Activated naive CD8-positive, alpha-beta T cell (primary cell): ENCODE measurements around the gene ANKMY1.

ENCODE experiments used
- H3K27ac Mint-ChIP-seq: one replicate; pipeline ENCODE4 v1.8.0; 2021; ENCODE audit warnings: mixed read lengths
- H3K27me3 Mint-ChIP-seq: one replicate; pipeline ENCODE4 v1.8.0; 2021; ENCODE audit warnings: mixed read lengths
- H3K36me3 Mint-ChIP-seq: one replicate; pipeline ENCODE4 v1.8.0; 2021; ENCODE audit warnings: mixed read lengths
- H3K4me1 Mint-ChIP-seq: one replicate; pipeline ENCODE4 v1.8.0; 2021; ENCODE audit warnings: low read depth, mixed read lengths
- H3K4me3 Mint-ChIP-seq: one replicate; pipeline ENCODE4 v1.8.0; 2021; ENCODE audit warnings: mild to moderate bottlenecking, mixed read lengths
- H3K9me3 Mint-ChIP-seq: one replicate; pipeline ENCODE4 v1.8.0; 2021; ENCODE audit warnings: low read depth, mixed read lengths

ANKMY1 gene

GRCh38 chr2:240508832-240509545, 48.8 kb downstream of the ANKMY1 start:
- no peak overlapping the region for H3K27ac Mint-ChIP-seq
- peaks cover 18% of the 10 kb centered on the region for H3K36me3 Mint-ChIP-seq
- no peaks in the 10 kb centered on the region for H3K27me3 Mint-ChIP-seq
- H3K4me3 Mint-ChIP-seq = no peak overlapping the region
- H3K4me1 Mint-ChIP-seq = peaks cover 6% of the 10 kb centered on the region
- H3K9me3 Mint-ChIP-seq = no peaks in the 10 kb centered on the region

GRCh38 chr2:240507778-240508251, 50.0 kb downstream of the ANKMY1 start:
- peaks cover 17% of the 10 kb centered on the region for H3K36me3 Mint-ChIP-seq
- no peaks in the 10 kb centered on the region for H3K4me1 Mint-ChIP-seq
- no peaks in the 10 kb centered on the region for H3K27me3 Mint-ChIP-seq
- H3K4me3 Mint-ChIP-seq = no peak overlapping the region
- H3K9me3 Mint-ChIP-seq = no peaks in the 10 kb centered on the region
- H3K27ac Mint-ChIP-seq = no peak overlapping the region

- no peak overlapping the region for H3K27ac Mint-ChIP-seq
- no peaks in the 10 kb centered on the region for H3K4me1 Mint-ChIP-seq
- peaks cover 16% of the 10 kb centered on the region for H3K36me3 Mint-ChIP-seq
- no peaks in the 10 kb centered on the region for H3K27me3 Mint-ChIP-seq
- no peak overlapping the region for H3K4me3 Mint-ChIP-seq
- no peaks in the 10 kb centered on the region for H3K9me3 Mint-ChIP-seq
Measured at GRCh38 chr2:240507060-240507777, 50.6 kb downstream of the ANKMY1 start.

DNA sequence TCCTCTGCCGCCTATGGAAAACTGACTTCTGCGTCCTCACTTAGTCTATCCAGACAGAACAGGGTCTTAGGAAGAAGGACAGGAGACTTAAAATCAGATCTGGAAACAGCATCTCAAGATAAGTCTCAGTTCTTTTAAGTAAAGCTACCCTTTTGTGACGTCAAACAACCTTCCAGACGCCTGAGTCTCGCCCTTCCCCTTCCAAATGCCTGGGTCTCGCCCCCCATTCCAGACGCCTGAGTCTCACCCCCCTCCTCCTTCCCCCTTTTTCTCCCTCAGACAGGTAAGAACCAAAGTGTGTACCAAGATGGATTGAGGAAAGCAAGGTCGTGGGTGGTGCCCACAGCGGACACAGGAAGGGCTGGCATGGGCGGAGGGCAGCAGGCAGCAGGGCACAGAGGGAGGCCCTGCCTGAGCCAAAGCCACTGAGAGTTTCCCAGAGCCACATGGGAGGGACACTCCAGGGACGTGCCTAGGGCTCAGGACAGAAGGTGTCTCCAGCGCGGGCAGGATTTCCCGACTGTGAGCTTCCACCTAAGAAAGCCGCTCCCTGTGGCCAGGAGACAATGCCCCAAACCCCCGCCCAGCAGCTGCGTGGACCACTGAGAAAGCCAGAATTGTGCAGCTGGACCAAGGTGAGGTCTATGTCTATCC, 51.3 kb downstream of the ANKMY1 start:
- no peaks in the 10 kb centered on the region for H3K4me1 Mint-ChIP-seq
- no peaks in the 10 kb centered on the region for H3K27me3 Mint-ChIP-seq
- no peak overlapping the region for H3K27ac Mint-ChIP-seq
- H3K36me3 Mint-ChIP-seq = peaks cover 15% of the 10 kb centered on the region
- H3K4me3 Mint-ChIP-seq = no peak overlapping the region
- no peaks in the 10 kb centered on the region for H3K9me3 Mint-ChIP-seq

- Mint-ChIP-seq H3K36me3 (peaks cover 17% of the 10 kb centered on the region), H3K27me3 (no peaks in the 10 kb centered on the region), H3K4me3 (no peak overlapping the region), H3K9me3 (no peaks in the 10 kb centered on the region), H3K27ac (no peak overlapping the region), H3K4me1 (no peaks in the 10 kb centered on the region)
Measured at GRCh38 chr2:240505910-240506309, 51.9 kb downstream of the ANKMY1 start.

GRCh38 chr2:240503848-240504247, 53.9 kb downstream of the ANKMY1 start:
- no peak overlapping the region for H3K27ac Mint-ChIP-seq
- H3K36me3 Mint-ChIP-seq = peaks cover 14% of the 10 kb centered on the region
- no peak overlapping the region for H3K4me3 Mint-ChIP-seq
- no peaks in the 10 kb centered on the region for H3K9me3 Mint-ChIP-seq
- no peaks in the 10 kb centered on the region for H3K27me3 Mint-ChIP-seq
- no peaks in the 10 kb centered on the region for H3K4me1 Mint-ChIP-seq

GRCh38 chr2:240503375-240503774, 54.4 kb downstream of the ANKMY1 start:
- H3K36me3 Mint-ChIP-seq = peaks cover 11% of the 10 kb centered on the region
- no peaks in the 10 kb centered on the region for H3K4me1 Mint-ChIP-seq
- no peak overlapping the region for H3K4me3 Mint-ChIP-seq
- no peaks in the 10 kb centered on the region for H3K27me3 Mint-ChIP-seq
- no peak overlapping the region for H3K27ac Mint-ChIP-seq
- H3K9me3 Mint-ChIP-seq = no peaks in the 10 kb centered on the region

GRCh38 chr2:240502430-240503121, 55.2 kb downstream of the ANKMY1 start:
- H3K4me1 Mint-ChIP-seq = no peaks in the 10 kb centered on the region
- H3K4me3 Mint-ChIP-seq = no peak overlapping the region
- no peak overlapping the region for H3K27ac Mint-ChIP-seq
- peaks cover 11% of the 10 kb centered on the region for H3K36me3 Mint-ChIP-seq
- no peaks in the 10 kb centered on the region for H3K27me3 Mint-ChIP-seq
- H3K9me3 Mint-ChIP-seq = no peaks in the 10 kb centered on the region

GRCh38 chr2:240502059-240502429, 55.7 kb downstream of the ANKMY1 start:
- Mint-ChIP-seq H3K27ac (no peak overlapping the region), H3K9me3 (no peaks in the 10 kb centered on the region), H3K4me3 (no peak overlapping the region), H3K36me3 (peaks cover 13% of the 10 kb centered on the region), H3K27me3 (no peaks in the 10 kb centered on the region), H3K4me1 (no peaks in the 10 kb centered on the region)

GRCh38 chr2:240501531-240501991, 56.2 kb downstream of the ANKMY1 start:
- Mint-ChIP-seq H3K27me3 (no peaks in the 10 kb centered on the region), H3K4me1 (no peaks in the 10 kb centered on the region), H3K27ac (no peak overlapping the region), H3K9me3 (no peaks in the 10 kb centered on the region), H3K4me3 (no peak overlapping the region), H3K36me3 (peaks cover 16% of the 10 kb centered on the region)

GRCh38 chr2:240500561-240501423, 57.0 kb downstream of the ANKMY1 start:
- H3K27me3 Mint-ChIP-seq = no peaks in the 10 kb centered on the region
- no peak overlapping the region for H3K4me3 Mint-ChIP-seq
- H3K27ac Mint-ChIP-seq = no peak overlapping the region
- no peaks in the 10 kb centered on the region for H3K9me3 Mint-ChIP-seq
- no peaks in the 10 kb centered on the region for H3K4me1 Mint-ChIP-seq
- H3K36me3 Mint-ChIP-seq = peaks cover 22% of the 10 kb centered on the region

DNA sequence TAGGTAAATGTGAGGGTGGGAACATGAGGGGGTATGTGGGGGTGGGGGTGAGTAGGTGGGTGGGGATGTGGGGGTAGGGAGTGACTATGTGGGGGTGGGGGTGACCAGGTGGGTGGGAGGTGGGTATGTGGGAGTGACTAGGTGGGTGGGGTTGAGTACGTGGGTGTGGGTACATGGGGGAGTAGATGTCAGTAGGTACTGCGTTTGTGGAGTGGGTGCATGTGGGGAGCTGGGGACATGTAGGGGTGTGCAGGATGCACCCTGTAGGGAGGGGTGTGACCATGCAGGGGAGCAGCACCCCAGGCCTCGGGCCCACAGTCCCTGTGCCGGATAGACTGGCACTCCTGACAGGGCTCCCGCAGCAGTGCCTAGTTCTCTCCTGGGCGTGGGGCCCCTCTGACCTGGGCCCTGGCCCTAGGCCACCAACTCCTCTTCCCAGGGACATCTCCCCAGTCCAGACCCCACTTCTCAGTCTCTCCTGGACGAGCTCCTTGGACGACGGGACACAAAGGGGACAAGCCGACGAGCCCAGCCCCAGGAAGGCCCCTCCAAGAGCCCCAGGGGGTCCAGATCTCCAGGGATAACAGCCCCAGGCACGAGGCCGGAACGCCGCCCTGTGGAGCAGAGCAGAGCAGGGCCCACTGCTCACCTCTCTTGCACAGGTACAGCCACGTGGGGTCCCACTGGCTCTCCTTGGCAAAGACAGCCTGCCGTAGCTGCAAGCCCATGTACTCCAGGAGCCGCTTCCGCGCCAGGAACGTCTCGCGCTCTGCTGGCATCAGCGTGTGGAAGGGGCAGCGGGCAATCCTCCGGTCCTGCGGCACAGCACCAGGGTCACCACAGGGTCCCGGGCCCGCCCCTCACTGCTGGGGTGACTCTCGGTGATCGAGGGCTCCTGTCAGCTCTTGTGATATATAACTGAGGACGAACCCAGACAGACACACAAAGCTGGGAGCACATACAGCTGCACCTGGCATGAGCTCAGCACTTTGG, 58.2 kb downstream of the ANKMY1 start:
- no peaks in the 10 kb centered on the region for H3K9me3 Mint-ChIP-seq
- no peak overlapping the region for H3K4me3 Mint-ChIP-seq
- no peak overlapping the region for H3K27ac Mint-ChIP-seq
- peaks cover 26% of the 10 kb centered on the region for H3K36me3 Mint-ChIP-seq
- no peaks in the 10 kb centered on the region for H3K27me3 Mint-ChIP-seq
- no peaks in the 10 kb centered on the region for H3K4me1 Mint-ChIP-seq

DNA sequence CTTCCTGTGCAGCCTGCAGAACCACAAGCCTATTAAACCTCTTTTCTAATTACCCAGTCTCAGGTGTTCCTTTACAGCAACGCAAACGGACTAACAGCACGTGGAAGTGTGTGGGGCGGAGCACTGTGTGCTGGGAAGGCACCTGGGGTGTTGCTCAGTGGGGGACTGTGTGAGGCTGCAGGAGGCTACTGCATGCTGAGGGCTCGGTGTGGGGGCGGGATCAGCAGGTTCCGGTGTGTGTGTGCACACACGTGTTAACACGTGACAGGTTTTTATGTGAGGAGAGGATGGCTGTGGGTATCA, 58.9 kb downstream of the ANKMY1 start:
- Mint-ChIP-seq H3K27ac (no peak overlapping the region), H3K27me3 (no peaks in the 10 kb centered on the region), H3K36me3 (peaks cover 26% of the 10 kb centered on the region), H3K4me3 (no peak overlapping the region), H3K4me1 (no peaks in the 10 kb centered on the region), H3K9me3 (no peaks in the 10 kb centered on the region)
